K562 (cell line): ENCODE data around the gene CBX4. TPM values are rescaled to one million over a fixed set of nuclear protein-coding genes. Genes with fewer than 3 reads are reported as not detected.

Experiments
- COPS2 ChIP-seq: fragments of 450-650 bp; conservative IDR thresholded peaks from 2 replicates; pipeline ENCODE4 v1.6.1; 2016; ENCODE audit warnings: mild to moderate bottlenecking, moderate library complexity
- EWSR1 ChIP-seq: fragments of 450-650 bp; IDR thresholded peaks from 2 replicates; pipeline ENCODE4 v1.6.1; 2018; ENCODE audit warnings: borderline replicate concordance, mild to moderate bottlenecking, low read depth, moderate library complexity; ENCODE audit not compliant: partially characterized antibody
- KAT8 ChIP-seq: fragments of 450-650 bp; IDR thresholded peaks from 2 replicates; pipeline ENCODE4 v1.6.1; 2016; ENCODE audit warnings: low read depth, mild to moderate bottlenecking
- KLF10 ChIP-seq: fragments of 250-450 bp; sonication (Bioruptor Pico); IDR thresholded peaks from 2 replicates; pipeline ENCODE4 v1.6.1; 2021; ENCODE audit warnings: matching md5 sums
- MEIS2 ChIP-seq: fragments of 450-650 bp; IDR thresholded peaks from 2 replicates; pipeline ENCODE4 v1.6.1; 2014; ENCODE audit warnings: mild to moderate bottlenecking; ENCODE audit not compliant: partially characterized antibody
- NFRKB ChIP-seq: fragments of 450-650 bp; IDR thresholded peaks from 2 replicates; pipeline ENCODE4 v1.6.1; 2016; ENCODE audit warnings: low read depth
- PTRF ChIP-seq: fragments of 450-650 bp; IDR thresholded peaks from 2 replicates; pipeline ENCODE4 v1.6.1; 2016; ENCODE audit warnings: mild to moderate bottlenecking, missing genetic modification characterization, missing compliant biosample characterization
- RBM17 ChIP-seq: fragments of 200-400 bp; formaldehyde crosslinking; IDR thresholded peaks from 2 replicates; pipeline ENCODE4 v1.6.1; 2017; ENCODE audit warnings: low read depth, mild to moderate bottlenecking, low read length, borderline replicate concordance
- SOX6 ChIP-seq: fragments of 450-650 bp; IDR thresholded peaks from 2 replicates; pipeline ENCODE4 v1.6.1; 2014; ENCODE audit warnings: mild to moderate bottlenecking
- STAT5A ChIP-seq: IDR thresholded peaks from 2 replicates; pipeline ENCODE4 v1.6.1; 2012; ENCODE audit warnings: low read length, inconsistent platforms, borderline replicate concordance
- YY1 ChIP-seq, 3 experiments: IDR thresholded peaks; 2 replicates each; pipeline ENCODE4 v1.6.1; 2011; ENCODE audit warnings: low read length in 2 of 3, mild to moderate bottlenecking in 2 of 3, moderate library complexity in 2 of 3, borderline replicate concordance in 1 of 3, control low read depth in 1 of 3, low read depth in 1 of 3; ENCODE audit not compliant: insufficient read depth in 3 of 3, insufficient replicate concordance in 2 of 3, control insufficient read depth in 1 of 3, insufficient read length in 1 of 3; ENCODE audit errors: extremely low read depth in 1 of 3
- ZEB2 ChIP-seq: fragments of 450-650 bp; IDR thresholded peaks from 2 replicates; pipeline ENCODE4 v1.6.1; 2016
- ZHX1 ChIP-seq: fragments of 150-350 bp; conservative IDR thresholded peaks from 2 replicates; pipeline ENCODE4 v1.6.1; 2014; ENCODE audit warnings: low read length
- ZNF212 ChIP-seq: fragments of 450-650 bp; formaldehyde crosslinking; IDR thresholded peaks from 2 replicates; pipeline ENCODE4 v1.4.0; 2020; ENCODE audit warnings: mild to moderate bottlenecking
- ZNF449 ChIP-seq: fragments of 250-450 bp; sonication (Bioruptor Pico); IDR thresholded peaks from 2 replicates; pipeline ENCODE4 v1.8.0; 2022; ENCODE audit warnings: moderate library complexity, mild to moderate bottlenecking, inconsistent platforms
- ZNF695 ChIP-seq: fragments of 450-650 bp; formaldehyde crosslinking; IDR thresholded peaks from 2 replicates; pipeline ENCODE4 v1.4.0; 2020; ENCODE audit warnings: mild to moderate bottlenecking, moderate library complexity
- polyA plus RNA-seq, 8 experiments: library from polyadenylated mRNA; depleted of rRNA in 4 of 8; stranded (reverse) in 5 of 8; unstranded in 3 of 8; fragments of >200 nt; fragmentation: Nextera tagmentation in 2 of 8; fragmentation: Illumina TruSeq in 1 of 8; extraction: Ambion mirVana in 2 of 8; extraction: Trizol in 1 of 8; gene quantifications; 2 replicates each; pipeline versions ENCODE4 v1.2.1 to v1.2.3, GENCODE V29; 2011 to 2014; ENCODE audit warnings: inconsistent platforms in 1 of 8, missing spikeins in 1 of 8
- total RNA-seq, 7 experiments: library from RNA; depleted of rRNA in 6 of 7; stranded (reverse); fragments of >200 nt in 6 of 7; fragmentation: Illumina TruSeq in 2 of 7; extraction: Trizol in 2 of 7; gene quantifications; 2 replicates each; pipeline versions ENCODE4 v1.2.1 to v1.2.3, GENCODE V29; 2011 to 2021; ENCODE audit warnings: low replicate concordance in 1 of 7
- TF ChIP-seq, protein P1 (sequence below): IDR thresholded peaks from 2 replicates; pipeline ENCODE4 v1.6.1; 2014; ENCODE audit warnings: antibody characterized with exemption
- TF ChIP-seq, protein P2 (sequence below): fragments of 450-650 bp; formaldehyde crosslinking; IDR thresholded peaks from 2 replicates; pipeline ENCODE4 v1.4.0; 2022; ENCODE audit warnings: missing genetic modification characterization
- TF ChIP-seq, protein P3 (sequence below): fragments of 250-450 bp; sonication (Bioruptor Pico); IDR thresholded peaks from 2 replicates; pipeline ENCODE4 v1.8.0; 2021; ENCODE audit warnings: moderate library complexity, mild to moderate bottlenecking, inconsistent platforms

Gene CBX4
- total and polyA plus RNA-seq, 9 of the 15 experiments (the other 6 are each of a cell fraction or from before 2014, with no cell fraction given): 0.98 to 50.5 (median 10.0) TPM

- TF ChIP-seq ZNF449 (no peak), SOX6 (no peak), NFRKB (no peak), STAT5A (no peak), MEIS2 (no peak), EWSR1 (no peak), ZHX1 (no peak), KLF10 (CRISPR knock-in tag) (no peak), ZEB2 (no peak), RBM17 (no peak), KAT8 (no peak), PTRF (tag) (no peak), ZNF695 (CRISPR knock-in tag) (no peak), ZNF212 (no peak), COPS2 (no peak), YY1 (IDR thresholded peaks at IDR 0.05; ENCODE audit: borderline replicate concordance in 1 of 3, control insufficient read depth in 1 of 3, extremely low read depth in 1 of 3, insufficient read depth in 3 of 3, insufficient read length in 1 of 3, insufficient replicate concordance in 2 of 3, low read depth in 1 of 3, low read length in 2 of 3) (no peak)
- TF ChIP-seq, protein P1, sequence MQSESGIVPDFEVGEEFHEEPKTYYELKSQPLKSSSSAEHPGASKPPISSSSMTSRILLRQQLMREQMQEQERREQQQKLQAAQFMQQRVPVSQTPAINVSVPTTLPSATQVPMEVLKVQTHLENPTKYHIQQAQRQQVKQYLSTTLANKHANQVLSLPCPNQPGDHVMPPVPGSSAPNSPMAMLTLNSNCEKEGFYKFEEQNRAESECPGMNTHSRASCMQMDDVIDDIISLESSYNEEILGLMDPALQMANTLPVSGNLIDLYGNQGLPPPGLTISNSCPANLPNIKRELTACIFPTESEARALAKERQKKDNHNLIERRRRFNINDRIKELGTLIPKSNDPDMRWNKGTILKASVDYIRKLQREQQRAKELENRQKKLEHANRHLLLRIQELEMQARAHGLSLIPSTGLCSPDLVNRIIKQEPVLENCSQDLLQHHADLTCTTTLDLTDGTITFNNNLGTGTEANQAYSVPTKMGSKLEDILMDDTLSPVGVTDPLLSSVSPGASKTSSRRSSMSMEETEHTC: no peak
- TF ChIP-seq, protein P2, sequence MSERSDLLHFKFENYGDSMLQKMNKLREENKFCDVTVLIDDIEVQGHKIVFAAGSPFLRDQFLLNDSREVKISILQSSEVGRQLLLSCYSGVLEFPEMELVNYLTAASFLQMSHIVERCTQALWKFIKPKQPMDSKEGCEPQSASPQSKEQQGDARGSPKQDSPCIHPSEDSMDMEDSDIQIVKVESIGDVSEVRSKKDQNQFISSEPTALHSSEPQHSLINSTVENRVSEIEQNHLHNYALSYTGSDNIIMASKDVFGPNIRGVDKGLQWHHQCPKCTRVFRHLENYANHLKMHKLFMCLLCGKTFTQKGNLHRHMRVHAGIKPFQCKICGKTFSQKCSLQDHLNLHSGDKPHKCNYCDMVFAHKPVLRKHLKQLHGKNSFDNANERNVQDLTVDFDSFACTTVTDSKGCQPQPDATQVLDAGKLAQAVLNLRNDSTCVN (CRISPR knock-in tag): no peak
- TF ChIP-seq, protein P3, sequence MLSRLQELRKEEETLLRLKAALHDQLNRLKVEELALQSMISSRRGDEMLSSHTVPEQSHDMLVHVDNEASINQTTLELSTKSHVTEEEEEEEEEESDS (CRISPR knock-in tag): no peak
These were observed 2.0 kb downstream of the CBX4 start (continued) for GRCh38 chr17:79836972-79837887.
